ENCODE results near the gene BLOC1S1. TPM values are rescaled to one million over a fixed set of nuclear protein-coding genes. Genes with fewer than 3 reads are reported as not detected.

The BLOC1S1 gene
- total and polyA plus RNA-seq, 9 of the 15 experiments (the other 6 are each of a cell fraction or from before 2014, with no cell fraction given): 75.2 to 161 (median 98.8) TPM

DNA sequence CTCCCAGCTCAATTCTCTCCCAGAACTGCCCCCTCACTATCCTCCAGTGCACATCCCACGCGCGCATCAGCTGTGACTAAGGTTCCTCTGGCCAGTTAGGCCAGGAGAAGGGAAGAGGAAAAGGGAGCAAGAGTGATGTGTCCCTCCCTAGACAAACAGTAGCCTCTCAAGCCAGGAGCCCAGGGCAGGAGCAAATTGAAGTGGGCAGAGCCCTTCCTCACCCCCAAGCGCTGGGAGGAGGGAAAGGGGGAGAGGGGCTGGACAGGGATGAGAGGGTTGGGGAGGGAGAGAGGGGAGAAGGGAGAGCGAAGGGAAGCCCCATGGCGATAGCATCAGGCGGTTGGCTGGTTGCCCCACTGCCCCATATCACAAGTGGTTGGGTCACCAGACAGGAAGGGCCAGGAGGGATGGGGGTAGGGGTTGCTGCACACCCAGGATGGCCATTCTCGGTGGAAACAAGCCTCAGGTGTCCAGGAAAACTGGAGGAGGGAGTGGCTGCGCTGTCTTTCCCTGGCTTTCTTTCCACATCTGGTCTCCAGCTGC lies 11.9 kb downstream of the BLOC1S1 start:
- peaks cover 28% of the 10 kb centered on the region for H3K79me2 ChIP-seq (ENCODE audit: control insufficient read depth, insufficient read depth, low read length)
- H3K4me3 ChIP-seq: peak overlapping the region; percentile 69
- H3K9me3 ChIP-seq (replicated peaks; ENCODE audit: control insufficient read depth, insufficient read depth, low read depth, low read length): no peaks in the 10 kb centered on the region
- no TSS peak for BruUV-seq (replicated peaks)
- peaks cover 22 to 46% of the 10 kb centered on the region in 2 experiments; a peak in 4 of 5 replicates for H3K4me1 ChIP-seq (replicated peaks in 1 of 2; ENCODE audit: control insufficient read depth in 2 of 2, insufficient read depth in 2 of 2, low read length in 2 of 2)
- peak overlapping the region; percentile 95 for H3K4me2 ChIP-seq (ENCODE audit: insufficient read depth, low read length)
- intact Hi-C loops (cut with micrococcal nuclease): loop anchor here (1.0 kb wide), 1 partner anchor 11 kb away; the partner anchor contains the start of gene BLOC1S1
- no peak overlapping the region for H2AFZ ChIP-seq (ENCODE audit: low read depth, low read length)
- 0% methylated on average over 8 of the region's 9 CpGs for WGBS (ENCODE audit: insufficient coverage, low coverage, missing lambda C conversion rate)
- H3K27me3 ChIP-seq (ENCODE audit: control insufficient read depth in 2 of 2, insufficient read depth in 2 of 2, low read length in 2 of 2): no peaks in the 10 kb centered on the region
- in situ Hi-C loops (cut with MboI): no loop called here
- H3K9ac ChIP-seq (ENCODE audit: insufficient read depth in 1 of 2, low read depth in 2 of 2, low read length in 2 of 2): peak overlapping the region; percentile 94 to 97
- FAIRE-seq: peak; percentile 71
- POLR2A ChIA-PET: interaction anchor here (0.7 to 1.0 kb wide), 3 partner anchors 8 to 26 kb away, joined by 3 to 5 read pairs (median 3); no protein-coding TSS in a partner anchor
- H3K36me3 ChIP-seq (ENCODE audit: control insufficient read depth, insufficient read depth, low read length): peaks cover 42% of the 10 kb centered on the region
- CTCF ChIA-PET (ENCODE audit: low intra/inter-chr PET ratio): no interaction called here
- peak; percentile 50 to 82 (median 62) for DNase-seq (ENCODE audit: extremely low read depth in 1 of 4, low spot score in 3 of 4)
- peaks cover 22% of the 10 kb centered on the region; the same call in 1 of the 2 replicates for H4K20me1 ChIP-seq (replicated peaks; ENCODE audit: control insufficient read depth, insufficient read depth, low read length)
- H3K9me1 ChIP-seq (ENCODE audit: control insufficient read depth, insufficient read depth, low read length): no peaks in the 10 kb centered on the region
- H3K27ac ChIP-seq (ENCODE audit: extremely low read depth, low read depth, low read length): peak overlapping the region; percentile 97
- peak; percentile 18 for ATAC-seq
- TF ChIP-seq NR2C2 (CRISPR knock-in tag; IDR thresholded peaks at IDR 0.05): no peak
- peak; percentile 67; the same call in 1 of the 2 replicates for TF ChIP-seq NR2C2 (tag; IDR thresholded peaks at IDR 0.05)
- TF ChIP-seq CBX8 (IDR thresholded peaks at IDR 0.05; ENCODE audit: borderline replicate concordance, extremely low read depth, low read depth, low read length, poor library complexity, severe bottlenecking): no peak
- TF ChIP-seq ZNF239 (CRISPR knock-in tag; IDR thresholded peaks at IDR 0.05): no peak
- peak; percentile 38; the same call in 1 of the 2 replicates for TF ChIP-seq GATA2 (CRISPR knock-in tag; IDR thresholded peaks at IDR 0.05)
- no peak for TF ChIP-seq SRSF1 (IDR thresholded peaks at IDR 0.05; ENCODE audit: low read depth, low read length)
- no peak for TF ChIP-seq MYBL2 (IDR thresholded peaks at IDR 0.05; ENCODE audit: low read depth)
- TF ChIP-seq MYBL2 (CRISPR knock-in tag; IDR thresholded peaks at IDR 0.05; ENCODE audit: borderline replicate concordance): no peak
- 0 out of 2 replicates have a peak, but pooled peaks have one; percentile 34 for TF ChIP-seq ZNF143 (CRISPR knock-in tag; IDR thresholded peaks at IDR 0.05)
- no peak for TF ChIP-seq FOXK1 (CRISPR knock-in tag; IDR thresholded peaks at IDR 0.05; ENCODE audit: borderline replicate concordance)
- TF ChIP-seq STAT6 (CRISPR knock-in tag; IDR thresholded peaks at IDR 0.05): no peak
- TF ChIP-seq SMAD4 (CRISPR knock-in tag; conservative IDR thresholded peaks at IDR 0.05): peak; percentile 71
- TF ChIP-seq CBFA2T3 (IDR thresholded peaks at IDR 0.05): 0 out of 2 replicates have a peak, but pooled peaks have one; percentile 25
- TF ChIP-seq, protein P1, sequence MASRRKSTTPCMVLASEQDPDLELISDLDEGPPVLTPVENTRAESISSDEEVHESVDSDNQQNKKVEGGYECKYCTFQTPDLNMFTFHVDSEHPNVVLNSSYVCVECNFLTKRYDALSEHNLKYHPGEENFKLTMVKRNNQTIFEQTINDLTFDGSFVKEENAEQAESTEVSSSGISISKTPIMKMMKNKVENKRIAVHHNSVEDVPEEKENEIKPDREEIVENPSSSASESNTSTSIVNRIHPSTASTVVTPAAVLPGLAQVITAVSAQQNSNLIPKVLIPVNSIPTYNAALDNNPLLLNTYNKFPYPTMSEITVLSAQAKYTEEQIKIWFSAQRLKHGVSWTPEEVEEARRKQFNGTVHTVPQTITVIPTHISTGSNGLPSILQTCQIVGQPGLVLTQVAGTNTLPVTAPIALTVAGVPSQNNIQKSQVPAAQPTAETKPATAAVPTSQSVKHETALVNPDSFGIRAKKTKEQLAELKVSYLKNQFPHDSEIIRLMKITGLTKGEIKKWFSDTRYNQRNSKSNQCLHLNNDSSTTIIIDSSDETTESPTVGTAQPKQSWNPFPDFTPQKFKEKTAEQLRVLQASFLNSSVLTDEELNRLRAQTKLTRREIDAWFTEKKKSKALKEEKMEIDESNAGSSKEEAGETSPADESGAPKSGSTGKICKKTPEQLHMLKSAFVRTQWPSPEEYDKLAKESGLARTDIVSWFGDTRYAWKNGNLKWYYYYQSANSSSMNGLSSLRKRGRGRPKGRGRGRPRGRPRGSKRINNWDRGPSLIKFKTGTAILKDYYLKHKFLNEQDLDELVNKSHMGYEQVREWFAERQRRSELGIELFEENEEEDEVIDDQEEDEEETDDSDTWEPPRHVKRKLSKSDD (conservative IDR thresholded peaks at IDR 0.05; ENCODE audit: low read length): no peak
- no peak; the same call in 1 of the 2 replicates for TF ChIP-seq CEBPG (CRISPR knock-in tag; IDR thresholded peaks at IDR 0.05)
- peak in 1 of 2 experiments; percentile 42; a peak in 2 of 4 replicates for TF ChIP-seq CEBPG (tag; conservative IDR thresholded peaks at IDR 0.05 in 1 of 2, IDR thresholded peaks at IDR 0.05 in 1 of 2)
- TF ChIP-seq KDM4B (IDR thresholded peaks at IDR 0.05; ENCODE audit: borderline replicate concordance in 2 of 2, low read depth in 1 of 2): no peak; a peak in 1 of 4 replicates
